ENCODE measurements around the gene GRIA1. TPM values are rescaled to one million over a fixed set of nuclear protein-coding genes. Genes with fewer than 3 reads are reported as not detected.

The GRIA1 gene
- total and polyA plus RNA-seq, 2 of the 13 experiments (the other 11 are each of a cell fraction or from before 2014, with no cell fraction given) = not detected

GRCh38 chr5:153746440-153746839, 256.0 kb downstream of the GRIA1 start:
- Histone ChIP-seq H3K9ac (ENCODE audit: insufficient read depth, low read depth, low read length) (no peak overlapping the region), H3K79me2 (ENCODE audit: insufficient read depth, low read length) (no peaks in the 10 kb centered on the region), H2AFZ (ENCODE audit: low read length) (no peak overlapping the region), H3K4me1 (ENCODE audit: insufficient read depth, low read length) (no peaks in the 10 kb centered on the region), H3K27me3 (ENCODE audit: control insufficient read depth in 1 of 2, insufficient read depth in 2 of 2, low read length in 2 of 2) (no peaks in the 10 kb centered on the region; a peak in 1 of 5 replicates), H3K4me2 (ENCODE audit: low read depth, low read length) (no peak overlapping the region), H3K4me3 (replicated peaks in 1 of 3; ENCODE audit: insufficient read depth in 1 of 3, low read depth in 2 of 3, low read length in 3 of 3) (no peak overlapping the region), H4K20me1 (ENCODE audit: insufficient read depth, low read length) (no peaks in the 10 kb centered on the region), H3K36me3 (replicated peaks in 1 of 2; ENCODE audit: control insufficient read depth in 1 of 2, insufficient read depth in 2 of 2, low read length in 2 of 2) (no peaks in the 10 kb centered on the region), H3K9me3 (ENCODE audit: low read length) (no peaks in the 10 kb centered on the region), H3K27ac (ENCODE audit: extremely low read length, insufficient read depth, low read length) (no peak overlapping the region)
- in situ Hi-C loops (cut with HindIII; ENCODE audit: extremely low pct_ligation_motif_present, low pct_unique_long_range_greater_than_20kb) (no loop called here), intact Hi-C loops (cut with micrococcal nuclease; ENCODE audit: unreplicated experiment) (no loop called here)
- DNase-seq (ENCODE audit: low spot score) (no peak), ATAC-seq (no peak), FAIRE-seq (no peak)
- ChIA-PET CTCF (ENCODE audit: low intra/inter-chr PET ratio, low total read pairs) (no interaction called here), POLR2A (no interaction called here)
- WGBS (ENCODE audit: low lambda C conversion rate) = 13% methylated on average over 3 of the region's 3 CpGs
- BruUV-seq (replicated peaks) = no TSS peak
- TF ChIP-seq ZBTB8A (CRISPR knock-in tag; IDR thresholded peaks at IDR 0.05; ENCODE audit: borderline replicate concordance, low read depth) (no peak), NR2C2 (CRISPR knock-in tag; IDR thresholded peaks at IDR 0.05; ENCODE audit: borderline replicate concordance) (no peak), XBP1 (CRISPR knock-in tag; IDR thresholded peaks at IDR 0.05) (no peak), ZBTB40 (IDR thresholded peaks at IDR 0.05) (no peak), ZBTB40 (CRISPR knock-in tag; IDR thresholded peaks at IDR 0.05) (no peak), TGIF2 (CRISPR knock-in tag; IDR thresholded peaks at IDR 0.05) (no peak), ZNF121 (CRISPR knock-in tag; IDR thresholded peaks at IDR 0.05) (no peak), SUZ12 (IDR thresholded peaks at IDR 0.05; ENCODE audit: low read depth, low read length) (no peak), ZNF292 (CRISPR knock-in tag; IDR thresholded peaks at IDR 0.05; ENCODE audit: borderline replicate concordance, low read depth) (no peak), TIGD3 (CRISPR knock-in tag; IDR thresholded peaks at IDR 0.05; ENCODE audit: borderline replicate concordance) (no peak), ZNF24 (IDR thresholded peaks at IDR 0.05) (no peak), ZBTB46 (CRISPR knock-in tag; IDR thresholded peaks at IDR 0.05; ENCODE audit: borderline replicate concordance) (no peak), ZNF569 (CRISPR knock-in tag; IDR thresholded peaks at IDR 0.05; ENCODE audit: borderline replicate concordance) (no peak), GATAD1 (CRISPR knock-in tag; IDR thresholded peaks at IDR 0.05) (no peak), NFRKB (IDR thresholded peaks at IDR 0.05) (no peak)
